Raji (cell line): ENCODE measurements around the gene FAM25A.

ENCODE experiments used
- POLR2A ChIP-seq: IDR thresholded peaks from 2 replicates; pipeline ENCODE4 v1.6.1; 2011; ENCODE audit warnings: low read depth, low read length, control low read depth; ENCODE audit not compliant: insufficient read depth

The FAM25A gene

GRCh38 chr10:87038286-87038717 is 18.2 kb downstream of the FAM25A start:
- no peak for TF ChIP-seq POLR2A

DNA sequence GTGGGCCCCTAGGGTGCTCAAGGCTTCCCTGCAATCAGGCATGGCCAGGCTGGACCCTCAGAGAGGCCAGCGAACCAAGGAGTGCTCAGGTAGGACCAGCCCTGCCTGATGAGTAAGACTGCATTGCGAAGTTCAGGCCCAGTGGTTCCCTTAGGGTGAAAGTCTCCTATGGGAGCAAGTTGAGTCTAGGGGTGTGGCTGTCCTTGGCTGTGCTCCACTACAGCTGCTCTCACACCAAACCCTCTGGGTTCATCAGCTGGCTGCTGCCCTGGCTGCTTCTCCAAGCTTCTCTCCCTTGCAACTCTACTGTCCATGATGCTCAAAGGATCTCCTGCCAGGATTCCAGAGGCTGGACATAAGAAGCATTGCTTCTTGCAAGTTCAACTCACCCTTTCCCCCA is 18.7 kb downstream of the FAM25A start:
- TF ChIP-seq POLR2A, result no peak

- no peak for TF ChIP-seq POLR2A
Measured at GRCh38 chr10:87045434-87045938, 25.4 kb downstream of the FAM25A start.

DNA sequence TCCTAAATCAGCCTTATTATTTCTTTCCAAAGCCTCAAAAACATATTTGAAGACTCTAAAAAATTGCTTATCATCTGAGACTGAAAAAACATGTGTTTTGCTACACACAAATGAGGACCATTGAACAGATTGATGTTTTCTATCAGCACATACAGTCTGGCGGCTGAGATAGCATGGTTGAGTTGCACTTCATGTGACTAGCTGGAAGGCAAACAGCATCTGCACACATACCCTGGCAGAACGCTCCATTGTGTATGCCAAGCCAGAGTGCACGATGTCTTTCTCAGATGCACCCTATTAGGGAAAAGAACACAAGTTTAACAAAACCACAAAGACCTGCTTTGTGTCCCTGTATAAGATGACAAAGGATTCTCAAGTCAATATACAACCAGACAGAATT is 33.0 kb downstream of the FAM25A start:
- no peak for TF ChIP-seq POLR2A

DNA sequence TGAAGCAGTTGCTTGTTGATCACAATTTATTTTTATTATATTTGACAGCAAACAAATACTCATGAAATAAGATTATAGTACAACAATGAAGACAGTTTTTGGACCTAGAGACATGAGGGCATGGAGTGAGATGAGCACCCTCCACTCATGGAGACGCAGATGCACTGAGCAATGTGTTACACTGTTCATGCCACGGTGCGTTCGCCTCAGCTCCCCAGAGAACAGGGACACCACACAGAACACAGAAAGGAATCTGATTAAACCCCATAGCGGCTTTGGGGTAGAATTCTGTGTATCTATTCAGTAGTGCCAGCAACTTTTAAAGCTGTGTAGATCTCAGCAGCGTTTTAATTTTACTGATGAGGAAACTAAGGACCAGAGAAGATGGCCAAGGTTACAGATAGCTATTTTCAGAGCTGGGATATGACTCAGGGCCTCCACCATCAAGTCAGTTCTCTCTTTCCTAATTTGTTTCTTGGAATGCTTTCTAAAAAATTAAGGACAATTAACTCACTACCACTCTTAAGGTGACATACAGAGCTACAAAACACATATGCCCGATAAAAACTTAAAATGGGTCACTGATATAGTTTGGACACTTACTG is 33.6 kb downstream of the FAM25A start:
- no peak for TF ChIP-seq POLR2A

- no peak for TF ChIP-seq POLR2A
Measured at GRCh38 chr10:87054373-87055295, 34.5 kb downstream of the FAM25A start.

GRCh38 chr10:87058171-87058570 is 38.1 kb downstream of the FAM25A start:
- TF ChIP-seq POLR2A, result no peak

DNA sequence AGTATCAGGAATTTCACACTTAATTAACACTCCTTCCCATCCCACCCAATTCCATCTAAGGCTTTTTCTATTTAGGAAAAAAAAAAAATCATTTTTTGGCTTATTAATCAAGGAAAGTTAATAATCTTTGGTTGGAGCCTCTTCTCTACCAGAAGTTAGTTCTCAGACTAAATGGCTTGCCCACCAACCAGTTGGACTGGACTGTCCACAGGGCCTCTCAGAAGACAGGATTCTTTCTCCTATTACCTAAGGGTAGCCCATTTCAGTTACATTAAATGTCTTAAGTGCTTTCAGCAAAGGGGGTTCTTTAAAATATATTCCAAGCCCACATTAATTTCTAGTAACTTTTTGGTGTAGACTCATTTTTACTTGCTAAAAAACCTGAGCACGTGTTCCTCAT is 39.3 kb downstream of the FAM25A start:
- no peak for TF ChIP-seq POLR2A

GRCh38 chr10:87060280-87060928 is 40.3 kb downstream of the FAM25A start:
- no peak for TF ChIP-seq POLR2A

GRCh38 chr10:87064651-87065050 is 44.6 kb downstream of the FAM25A start:
- no peak for TF ChIP-seq POLR2A

DNA sequence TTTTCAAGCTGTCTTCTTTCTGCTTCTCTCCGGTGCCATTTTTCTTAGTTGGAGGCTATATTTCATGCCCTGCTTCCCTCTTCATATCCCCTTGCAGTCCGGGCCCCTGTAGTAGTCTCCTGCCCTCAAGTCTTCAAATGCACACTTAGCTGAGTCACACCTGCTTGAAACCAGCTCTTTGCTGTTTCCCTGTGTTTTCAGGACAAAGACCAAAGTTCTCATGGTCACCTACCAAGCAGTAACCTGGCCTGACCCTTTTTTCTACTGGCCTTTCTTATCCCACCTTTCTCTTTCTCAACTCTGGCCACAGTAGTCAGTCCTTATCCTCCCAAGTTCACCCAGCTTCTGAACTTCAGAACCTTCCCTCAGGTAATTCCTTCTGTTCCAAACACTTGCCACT is 46.1 kb downstream of the FAM25A start:
- no peak for TF ChIP-seq POLR2A

DNA sequence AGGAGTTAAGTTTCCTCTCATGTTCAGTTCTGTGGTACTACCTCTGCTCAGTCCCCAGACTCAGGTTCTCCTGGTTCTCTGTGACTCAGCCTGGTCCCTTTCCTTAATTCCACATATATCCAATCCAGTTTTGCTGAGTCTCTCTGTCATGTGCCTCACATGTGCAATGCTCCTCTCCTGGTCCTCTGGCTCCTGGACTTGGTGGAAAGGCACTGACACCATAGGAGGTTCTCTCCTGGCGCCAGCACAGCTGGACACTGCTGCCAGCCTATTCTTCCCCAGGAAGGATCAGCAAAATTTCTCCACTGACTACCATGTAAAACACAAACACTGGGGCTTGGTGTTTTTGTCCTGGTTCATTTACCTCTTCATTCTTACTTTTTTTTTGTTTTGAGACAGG is 46.8 kb downstream of the FAM25A start:
- no peak for TF ChIP-seq POLR2A

GRCh38 chr10:87068281-87068680 is 48.2 kb downstream of the FAM25A start:
- no peak for TF ChIP-seq POLR2A

GRCh38 chr10:87072449-87072848 is 52.4 kb downstream of the FAM25A start:
- no peak for TF ChIP-seq POLR2A
